Fibroblast of skin of right biceps (primary cell): ENCODE measurements around the gene RFX5.
"Not testable (repeated sequence)": the region's sequence is repeated elsewhere in the genome, so short reads cannot be mapped to it uniquely, and the experiment has no call there.

Experiments used
- DNase-seq: peaks from one replicate; pipeline ENCODE4 v3.0.0-alpha.2; 2013

The RFX5 gene

DNA sequence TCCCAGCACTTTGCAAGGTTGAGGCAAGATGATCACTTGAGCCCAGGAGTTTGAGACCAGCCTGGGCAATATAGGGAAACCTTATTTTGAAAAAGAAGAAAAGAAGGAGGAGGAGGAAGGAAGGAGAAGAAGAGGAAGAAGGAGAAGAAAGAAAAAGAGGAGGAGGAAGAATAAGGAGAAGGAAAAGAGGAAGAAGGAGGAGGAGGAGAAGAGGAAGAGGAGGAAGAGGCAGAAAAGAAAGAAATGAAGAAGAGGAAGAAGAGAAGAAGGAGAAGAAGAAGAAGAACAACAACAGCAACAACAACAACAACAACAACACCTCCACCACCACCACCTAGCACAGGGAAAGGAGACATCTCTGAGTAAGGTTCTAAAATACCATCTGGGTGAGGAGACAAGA is 14.8 kb upstream of the RFX5 start:
- DNase-seq = no peak

DNA sequence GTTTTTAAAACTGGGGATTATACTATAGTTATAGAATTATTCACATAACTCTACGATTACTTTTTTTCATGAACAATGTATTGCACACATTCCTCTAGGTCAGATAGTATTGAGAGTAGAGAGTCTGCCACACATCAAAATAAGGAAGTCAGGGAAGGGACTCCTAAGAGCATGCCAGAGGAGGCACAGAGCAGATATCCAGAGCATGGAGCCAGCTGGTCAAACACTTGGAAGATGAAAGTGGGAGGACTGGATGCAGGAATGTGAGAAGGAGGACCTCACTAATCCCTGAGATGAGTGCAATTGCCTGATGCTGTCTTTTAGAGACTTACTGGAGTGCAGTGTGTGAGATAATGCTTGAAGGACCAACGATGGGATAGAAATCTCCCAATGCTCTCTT is 9.6 kb upstream of the RFX5 start:
- no peak for DNase-seq

DNA sequence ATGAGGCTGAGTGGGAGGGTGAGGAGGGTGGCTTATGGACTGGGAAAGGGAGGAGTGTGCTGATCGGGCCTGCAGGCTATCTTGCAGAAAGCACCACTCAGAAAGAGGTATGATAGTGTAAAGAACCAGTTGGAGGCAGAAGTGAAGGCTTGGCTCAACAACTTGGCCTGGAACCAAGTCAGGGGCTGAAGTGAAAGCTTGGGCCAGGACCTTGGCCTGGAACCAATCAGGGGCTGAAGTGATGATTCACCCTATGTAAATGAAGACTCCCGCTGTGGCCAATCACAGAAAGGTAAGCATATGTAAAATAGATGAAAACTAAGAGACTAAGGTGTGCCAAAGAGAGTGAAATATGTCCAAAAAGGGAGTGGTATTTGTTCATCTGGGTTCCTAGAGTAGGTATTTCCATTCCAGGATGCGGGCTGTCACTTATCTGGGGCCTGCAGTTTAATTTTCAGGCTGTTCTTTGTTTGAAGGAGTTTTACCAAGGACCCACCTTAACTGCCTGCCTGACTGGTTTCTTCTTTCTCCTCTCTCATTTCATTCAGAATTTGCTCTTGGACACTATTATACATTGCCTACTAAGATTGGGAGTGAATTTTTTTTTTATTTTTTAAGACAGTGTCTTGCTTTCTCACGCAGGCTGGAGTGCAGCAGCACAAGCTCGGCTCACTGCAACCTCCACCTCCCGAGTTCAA is 5.1 kb upstream of the RFX5 start:
- DNase-seq = peak; percentile 26

DNA sequence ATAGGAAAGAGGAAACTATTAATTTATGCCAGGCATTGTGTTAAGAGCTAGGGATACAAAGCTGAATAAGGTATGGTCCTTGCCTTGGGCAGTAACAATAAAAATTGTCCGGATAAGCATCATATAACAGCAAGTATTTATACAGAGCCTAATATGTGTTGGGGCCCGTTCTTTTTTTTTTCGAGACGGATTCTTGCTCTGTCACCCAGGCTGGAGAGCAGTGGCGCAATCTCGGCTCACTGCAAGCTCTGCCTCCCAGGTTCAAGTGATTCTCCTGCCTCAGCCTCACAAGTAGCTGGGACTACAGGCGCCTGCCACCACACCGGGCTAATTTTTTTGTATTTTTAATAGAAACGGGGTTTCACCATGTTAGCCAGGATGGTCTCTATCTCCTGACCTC is 3.3 kb upstream of the RFX5 start:
- DNase-seq = not testable (repeated sequence)

DNA sequence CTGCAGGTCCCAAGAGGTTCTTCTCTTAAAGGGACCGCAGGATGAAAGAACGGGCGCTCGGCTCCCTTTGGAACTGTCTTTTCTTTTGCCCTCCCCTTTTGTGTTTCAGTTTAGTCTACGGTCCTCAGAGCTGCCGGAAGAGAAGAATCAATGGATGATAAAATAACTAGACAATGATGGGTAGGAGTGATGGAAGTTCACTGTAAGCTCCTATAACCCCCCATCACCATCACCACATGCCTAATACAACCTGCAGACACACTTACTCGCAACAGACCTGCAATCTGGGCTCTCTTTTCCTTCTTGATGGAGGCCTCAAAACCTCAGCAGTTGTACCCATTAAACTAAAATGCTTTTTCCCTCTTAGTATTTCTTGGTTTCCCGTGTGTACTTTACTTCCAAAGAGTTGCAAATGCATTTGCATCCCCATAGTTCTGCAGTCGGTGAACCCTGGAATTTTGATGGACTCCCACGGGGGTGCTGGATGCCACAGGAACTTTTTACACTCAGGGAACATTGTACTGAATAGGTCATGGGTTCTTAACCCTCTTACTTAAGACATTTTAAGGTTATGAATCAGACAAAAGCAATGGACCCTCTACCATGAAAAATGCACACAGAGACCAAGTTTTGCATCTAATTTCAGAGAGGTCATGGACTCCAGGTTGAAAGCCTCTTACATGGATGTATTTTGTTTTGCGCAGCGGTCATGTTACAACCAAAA is 633 bp upstream of the RFX5 start:
- peak; percentile 23 for DNase-seq

DNA sequence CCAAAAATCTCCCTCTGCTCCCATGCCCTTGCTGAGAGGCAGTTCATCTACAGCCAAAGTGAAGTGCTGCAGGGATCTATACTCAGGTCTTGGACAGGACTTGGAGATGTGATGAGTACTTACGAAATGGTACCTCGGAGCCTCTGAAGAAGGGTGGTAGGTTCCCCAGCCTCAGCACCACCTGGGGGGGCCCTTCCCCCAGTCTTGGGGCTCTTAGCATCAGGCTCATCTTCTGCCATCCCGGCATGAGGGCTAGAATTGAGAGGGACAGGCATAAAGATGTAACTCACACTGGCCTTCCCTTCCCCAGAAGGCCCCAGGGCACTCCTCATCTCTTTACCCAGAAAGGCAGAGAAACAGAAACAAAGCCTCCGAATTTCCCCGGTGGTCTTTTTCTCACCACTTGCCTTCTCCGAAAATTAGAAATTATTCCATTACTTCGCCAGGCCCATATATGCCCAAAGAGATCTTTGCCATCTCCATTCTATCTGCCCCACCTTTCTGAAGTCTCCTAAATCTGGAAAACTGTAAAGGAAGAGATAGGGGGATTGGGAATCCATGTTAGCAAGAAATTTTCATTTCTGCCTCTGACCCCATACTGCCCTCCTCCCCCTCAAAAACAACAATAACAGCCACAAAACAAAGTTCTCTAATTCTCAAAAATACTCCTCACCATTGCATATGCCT is 827 bp downstream of the RFX5 start:
- DNase-seq = no peak

DNA sequence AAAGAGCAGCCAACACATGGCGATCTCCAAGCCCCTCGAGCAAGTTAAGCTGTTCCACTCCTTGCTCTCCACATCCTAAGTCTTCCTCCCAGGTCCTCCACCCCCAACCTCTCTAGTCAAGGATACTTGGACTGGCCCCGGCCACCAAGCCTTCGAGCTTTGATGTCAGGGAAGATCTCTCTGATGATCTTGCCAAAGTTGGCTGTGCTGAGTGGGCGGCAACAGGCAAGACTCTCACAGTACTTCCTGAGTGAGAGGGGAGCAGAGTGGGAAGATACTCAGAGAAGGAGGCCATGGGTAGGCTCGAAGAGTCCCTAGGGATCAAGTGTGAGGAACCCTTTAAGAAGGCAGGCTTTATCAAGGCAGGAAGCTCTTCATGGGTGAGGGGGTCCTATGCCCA is 2.8 kb downstream of the RFX5 start:
- DNase-seq = no peak

DNA sequence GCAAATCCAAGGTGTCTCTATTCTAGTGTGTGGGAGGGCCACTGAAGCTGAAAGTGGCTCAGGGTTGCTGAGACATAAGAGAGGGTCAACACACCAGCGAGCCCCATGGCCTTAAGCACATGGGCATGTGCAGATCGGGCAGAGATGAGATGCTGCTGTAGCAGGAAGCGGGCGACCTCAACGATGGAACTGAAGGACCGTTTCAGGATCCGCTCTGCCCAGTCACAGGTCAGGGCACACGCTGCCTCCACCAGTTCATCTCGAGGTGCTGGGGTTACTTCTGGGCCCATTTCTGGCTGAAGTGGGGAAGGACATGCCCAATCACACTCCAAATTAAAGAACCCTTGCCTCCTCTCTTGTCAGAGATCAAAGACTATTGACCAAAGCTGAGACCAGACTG is 3.5 kb downstream of the RFX5 start:
- DNase-seq = no peak

DNA sequence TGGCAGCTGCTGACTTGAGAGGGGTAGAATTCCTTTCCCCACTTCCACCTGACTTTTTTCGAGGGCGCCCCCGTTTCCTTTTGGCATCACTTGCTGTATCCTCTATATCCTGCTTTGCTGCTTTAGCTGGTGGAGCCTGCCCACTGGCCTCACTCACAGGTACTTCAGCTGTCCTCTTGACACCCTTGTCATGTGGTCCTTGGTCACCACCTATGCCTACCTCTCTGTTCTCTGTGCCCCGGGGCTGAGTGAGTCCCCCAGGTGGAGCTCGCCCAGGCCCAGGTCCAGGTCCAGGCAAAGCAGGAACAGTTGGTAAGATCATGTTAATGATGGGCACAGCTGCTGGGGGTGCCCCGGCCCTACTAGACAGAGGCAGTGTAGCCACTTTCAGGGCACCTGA is 4.5 kb downstream of the RFX5 start:
- no peak for DNase-seq

DNA sequence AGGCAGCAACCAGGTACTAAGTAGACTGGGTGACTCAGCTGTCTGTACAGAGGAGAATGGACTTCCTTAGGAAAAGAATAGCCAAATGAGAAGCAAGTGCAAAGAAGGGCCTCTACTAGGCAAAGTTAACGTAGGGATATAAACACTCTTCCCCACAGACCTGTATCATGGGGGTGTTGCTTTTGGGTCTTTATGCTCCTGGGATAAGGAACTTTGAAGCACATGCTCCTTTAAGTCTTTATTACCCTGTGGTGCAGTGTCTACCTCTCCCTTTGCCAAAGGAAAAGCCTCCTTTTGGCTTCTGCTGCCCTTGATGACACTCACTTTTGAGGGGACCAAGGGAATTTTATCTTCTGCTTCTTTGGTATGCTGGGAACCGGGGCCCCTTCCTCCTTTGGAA is 5.0 kb downstream of the RFX5 start:
- DNase-seq = no peak

DNA sequence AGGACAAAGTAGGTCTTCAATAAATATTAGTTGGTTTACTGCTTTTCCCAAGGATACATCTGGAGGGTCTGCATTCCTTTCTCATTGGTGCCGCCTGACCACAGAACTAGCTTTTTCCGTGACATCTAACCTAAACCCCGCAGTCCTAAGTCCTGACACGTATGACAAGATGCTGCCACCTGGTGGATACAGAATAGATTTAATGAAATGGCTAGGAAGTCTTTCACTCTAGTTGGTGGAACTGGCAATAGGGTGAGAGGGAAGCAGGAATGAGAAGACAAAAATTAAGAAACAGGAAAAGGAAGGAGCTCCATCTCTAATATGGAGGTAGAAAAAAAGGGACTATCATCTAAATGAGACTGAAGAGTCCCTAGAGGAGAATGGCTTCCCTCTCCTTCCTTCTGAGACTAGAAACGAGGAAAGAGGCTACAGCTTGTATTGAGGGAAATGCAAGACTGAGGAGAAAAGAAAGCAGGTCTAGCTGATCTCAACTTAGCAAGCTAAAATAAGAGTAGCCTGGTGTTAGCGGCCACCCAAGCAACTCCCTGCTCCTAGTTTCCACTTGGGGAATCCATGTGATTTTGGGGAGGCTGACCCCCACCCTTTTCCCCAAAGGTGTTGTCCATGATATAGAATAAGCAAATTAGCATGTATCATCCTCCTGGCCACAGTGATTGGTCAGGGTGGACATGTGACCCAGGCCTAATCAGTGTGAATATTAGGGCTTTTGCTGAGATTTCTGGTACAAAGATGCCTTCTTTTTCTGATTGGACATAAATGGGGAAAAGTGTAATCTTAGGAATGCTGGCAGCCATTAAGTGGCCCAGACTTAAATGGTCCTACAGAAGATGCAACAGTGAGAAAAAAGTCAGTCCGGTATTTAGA is 5.9 kb downstream of the RFX5 start:
- peak; percentile 83 for DNase-seq

DNA sequence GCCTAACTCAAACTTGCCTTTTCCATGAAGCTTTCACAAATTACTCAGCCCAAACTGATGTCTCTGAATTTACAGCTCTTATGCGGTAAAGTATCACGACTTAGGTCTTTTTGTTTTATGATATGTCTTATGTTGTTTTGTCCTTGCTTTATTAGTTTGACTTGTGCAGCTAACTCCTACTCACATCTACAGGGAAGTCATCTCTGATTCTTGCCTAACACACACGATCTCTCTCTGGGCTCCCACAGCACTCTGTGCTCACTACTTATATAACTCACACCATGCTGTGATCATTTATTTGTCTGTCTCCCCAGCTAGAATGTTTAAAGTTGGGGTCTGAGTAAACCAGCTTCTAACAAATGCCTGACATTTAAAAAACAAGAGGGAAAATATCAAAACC is 10.5 kb downstream of the RFX5 start:
- no peak for DNase-seq

DNA sequence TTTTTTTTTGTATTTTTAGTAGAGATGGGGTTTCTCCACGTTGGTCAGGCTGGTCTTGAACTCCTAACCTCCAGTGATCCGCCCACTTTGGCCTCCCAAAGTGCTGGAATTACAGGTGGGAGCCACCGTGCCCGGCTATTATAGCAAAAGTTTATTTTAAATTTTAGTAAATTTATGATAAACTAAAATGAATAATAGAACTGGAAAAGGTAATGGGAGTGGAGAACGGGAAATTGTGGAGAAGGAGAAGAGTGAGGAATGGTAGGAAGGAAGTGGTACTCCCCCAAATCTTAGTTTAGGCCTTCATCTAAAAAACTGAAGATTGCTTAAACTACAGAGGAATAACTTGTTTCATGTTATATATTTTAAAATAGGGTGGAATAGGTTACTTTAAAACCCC is 12.2 kb downstream of the RFX5 start:
- DNase-seq = no peak

DNA sequence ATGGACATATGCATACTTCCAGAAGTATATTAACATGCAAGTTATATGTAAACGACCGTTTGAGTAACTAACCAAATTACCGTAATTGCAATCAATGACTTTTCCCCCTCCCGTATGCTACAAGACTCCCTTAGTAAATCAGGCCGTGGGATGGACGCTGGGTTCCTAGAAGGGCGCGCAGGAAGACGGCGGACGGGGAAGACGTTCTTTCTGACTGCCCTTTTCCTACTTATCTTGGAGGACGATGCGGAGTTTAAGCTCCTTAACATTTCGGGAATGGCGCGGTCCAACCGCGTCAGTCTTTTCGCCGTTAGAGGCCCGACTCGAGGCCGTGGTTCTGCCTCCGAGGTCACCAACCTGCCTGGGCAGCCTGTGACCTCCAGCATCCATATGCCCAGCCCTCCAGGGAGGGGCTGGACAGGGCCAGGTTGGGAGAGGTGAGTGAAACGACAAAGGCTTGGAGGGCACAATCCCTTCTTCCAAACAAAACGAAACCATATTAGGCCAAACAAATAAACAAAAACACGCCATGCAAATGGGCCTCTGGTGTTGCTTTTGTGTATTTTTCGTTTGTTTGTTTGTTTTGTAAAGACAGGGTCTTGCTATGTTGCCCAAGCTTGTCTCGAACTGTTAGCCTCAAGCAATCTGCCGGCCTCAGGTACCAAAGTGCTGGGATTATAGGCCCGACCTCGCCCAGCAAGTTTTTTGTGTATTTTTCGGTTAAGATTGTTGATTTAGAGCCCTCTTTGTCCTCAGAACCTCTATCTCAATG is 19.0 kb downstream of the RFX5 start:
- DNase-seq = no peak

DNA sequence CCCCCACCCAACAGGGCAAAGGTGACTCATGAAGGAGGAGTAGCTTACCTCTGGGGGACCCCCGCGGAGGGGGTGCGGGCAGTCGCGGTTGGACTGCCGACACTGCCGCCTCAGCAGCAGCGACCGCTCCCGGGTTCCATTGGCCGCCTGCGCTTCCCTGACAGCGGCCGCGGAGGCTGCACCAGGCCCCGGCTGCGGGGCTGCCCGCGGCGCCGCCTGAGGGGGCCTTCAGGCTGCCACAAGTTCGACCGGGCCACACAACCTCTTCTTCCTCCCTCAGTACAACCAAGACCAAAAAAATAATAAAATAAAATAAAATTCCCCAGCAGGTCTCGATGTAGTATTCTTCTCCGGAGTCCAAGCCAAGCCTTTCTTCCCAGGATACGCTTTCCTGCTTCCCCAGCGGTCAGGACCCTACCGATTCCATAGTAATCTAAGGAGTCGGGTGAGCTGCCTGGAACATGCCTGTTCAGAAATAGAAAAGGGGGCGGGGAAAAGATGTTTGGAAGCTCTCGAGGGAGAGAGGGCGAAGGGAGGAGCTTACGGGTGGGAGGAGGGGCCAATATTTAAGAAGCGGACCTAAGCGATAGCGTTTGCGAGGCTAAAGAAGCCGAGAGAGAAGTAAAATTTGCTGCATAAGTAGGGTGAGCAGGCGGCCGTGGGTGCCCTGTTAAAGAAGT is 19.7 kb downstream of the RFX5 start, which contains the start of gene PI4KB:
Gene PI4KB, minus strand, starts transcription at position 194 of the 680 bp plus-strand sequence. CDS start 10,935 bp downstream, outside the sequence.
- peak; percentile 99 for DNase-seq

DNA sequence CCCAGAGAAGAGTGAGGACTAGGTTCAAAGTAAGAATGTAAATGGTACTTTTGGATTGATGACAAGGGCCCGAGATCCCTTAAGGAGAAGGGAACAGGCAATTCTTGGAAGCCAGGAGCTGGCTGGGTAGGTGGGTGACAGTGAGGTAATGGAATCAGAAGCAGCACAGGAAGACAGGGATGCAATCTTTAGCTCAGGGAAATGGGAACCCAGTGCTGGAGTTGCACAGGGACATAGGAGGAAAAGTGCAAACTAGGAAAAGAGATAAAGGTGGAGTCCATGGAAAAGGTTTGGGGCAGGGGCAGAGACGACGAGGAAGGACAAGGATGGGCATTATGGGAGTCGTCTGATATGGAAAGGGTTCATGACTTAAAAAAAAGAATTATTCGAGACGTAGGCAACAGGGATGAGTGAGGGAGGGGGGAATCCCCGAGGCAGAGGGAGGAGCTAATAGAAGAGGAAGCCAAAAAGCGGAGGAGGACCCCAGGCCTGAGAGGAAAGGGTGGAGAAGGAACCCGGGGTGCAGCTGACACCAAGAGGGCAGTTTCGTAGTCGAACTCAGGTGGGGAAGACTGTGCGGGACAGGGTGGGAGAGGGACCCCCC is 20.3 kb downstream of the RFX5 start:
- DNase-seq = peak; percentile 48

DNA sequence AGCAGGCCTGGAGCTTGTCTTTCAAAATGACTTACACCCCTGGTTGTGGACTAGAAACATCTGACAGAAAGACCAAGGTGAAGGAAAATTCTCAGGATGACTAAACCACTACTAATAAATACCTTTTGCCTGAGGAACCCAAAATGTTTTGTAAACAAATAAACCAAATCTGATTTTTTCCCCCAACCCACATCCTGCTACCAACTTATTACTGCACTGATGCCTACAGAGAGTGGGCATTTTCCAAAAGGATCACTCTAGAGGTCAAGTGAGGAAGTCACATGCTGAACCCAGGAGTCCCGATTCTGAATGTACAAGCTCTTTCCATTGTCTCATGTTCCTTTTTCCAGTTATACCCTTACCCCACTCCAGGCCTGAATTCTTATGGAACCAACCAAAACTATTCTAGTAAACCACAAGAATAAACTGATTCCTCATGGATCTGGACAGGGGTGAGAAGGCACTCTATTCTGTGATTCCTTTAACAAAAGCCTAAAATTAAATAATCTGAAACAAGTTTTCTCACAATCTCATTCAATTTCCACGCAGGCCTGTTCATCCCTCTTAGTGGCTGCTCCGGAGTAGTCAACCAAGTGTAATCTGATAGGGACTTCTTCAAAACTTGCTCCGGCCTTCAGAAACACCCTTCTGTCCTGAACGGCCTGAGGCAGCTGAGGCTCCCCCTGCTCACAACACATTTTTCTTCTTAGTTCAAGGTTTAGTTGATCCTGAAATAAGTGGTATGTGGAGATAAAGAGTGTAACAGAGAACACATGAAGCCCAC is 21.2 kb downstream of the RFX5 start:
- no peak for DNase-seq

DNA sequence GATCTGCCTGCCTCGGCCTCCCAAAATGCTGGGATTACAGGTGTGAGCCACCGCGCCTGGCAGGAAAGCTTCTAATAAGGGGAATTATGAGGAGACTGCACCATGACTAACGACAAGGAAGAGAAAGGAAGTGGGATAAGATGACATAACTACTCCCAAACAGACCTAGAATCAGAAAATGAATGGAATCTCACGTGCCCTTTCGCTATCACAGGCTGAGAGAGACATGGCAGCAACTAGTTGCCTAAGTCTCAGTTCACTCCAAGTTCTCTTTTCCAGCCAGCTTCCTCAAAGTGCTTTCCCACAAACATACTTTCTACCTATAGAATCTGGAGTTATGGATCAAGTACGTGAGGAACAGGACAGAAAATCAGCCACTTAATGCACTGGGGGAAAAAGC is 21.8 kb downstream of the RFX5 start:
- DNase-seq = no peak

DNA sequence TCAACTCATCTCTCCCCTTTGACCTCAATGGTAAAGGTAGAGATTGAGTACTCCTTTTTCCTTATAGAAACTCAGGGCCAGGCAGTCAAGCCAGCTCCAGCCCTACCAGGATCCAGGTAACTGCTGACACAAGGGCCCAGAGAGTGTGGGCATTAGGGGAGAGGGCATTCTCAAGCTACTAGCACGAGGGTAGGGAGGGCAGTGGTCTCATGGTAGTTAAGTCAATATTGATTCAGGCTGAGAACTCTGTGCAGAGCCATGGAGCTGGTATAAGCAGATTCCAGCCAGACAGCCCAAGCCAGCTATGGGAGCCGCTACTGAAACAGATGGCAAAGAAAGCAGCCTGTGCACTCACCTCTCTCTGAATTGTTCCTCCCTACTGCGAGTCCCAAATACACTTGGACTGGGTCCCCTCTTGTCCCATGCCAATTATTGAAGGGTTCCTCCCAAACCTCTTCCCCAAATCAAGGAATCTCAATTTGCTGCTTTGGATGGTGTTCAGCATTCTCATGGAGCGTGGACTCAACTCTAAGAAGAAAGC is 22.6 kb downstream of the RFX5 start:
- DNase-seq = no peak

DNA sequence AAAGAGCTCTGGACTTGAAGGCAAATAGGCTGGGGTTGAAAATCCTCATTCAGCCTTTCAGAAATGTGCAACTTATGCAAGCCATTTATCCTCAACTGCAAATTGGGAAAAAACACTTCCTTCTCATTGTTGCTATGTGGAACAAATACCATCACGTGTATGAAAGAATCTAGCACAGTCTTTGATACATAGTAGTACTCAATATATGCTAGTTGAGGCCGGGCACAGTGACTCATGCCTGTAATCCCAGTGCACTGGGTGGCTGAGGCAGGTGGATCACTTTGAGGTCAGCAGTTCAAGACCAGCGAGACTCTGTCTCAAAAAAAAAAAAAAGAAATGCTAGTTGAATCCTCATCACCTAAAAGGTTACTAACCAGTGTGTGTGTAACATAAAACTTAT is 28.1 kb downstream of the RFX5 start:
- DNase-seq = no peak
